ENCODE measurements around the gene CGB3.

DNA sequence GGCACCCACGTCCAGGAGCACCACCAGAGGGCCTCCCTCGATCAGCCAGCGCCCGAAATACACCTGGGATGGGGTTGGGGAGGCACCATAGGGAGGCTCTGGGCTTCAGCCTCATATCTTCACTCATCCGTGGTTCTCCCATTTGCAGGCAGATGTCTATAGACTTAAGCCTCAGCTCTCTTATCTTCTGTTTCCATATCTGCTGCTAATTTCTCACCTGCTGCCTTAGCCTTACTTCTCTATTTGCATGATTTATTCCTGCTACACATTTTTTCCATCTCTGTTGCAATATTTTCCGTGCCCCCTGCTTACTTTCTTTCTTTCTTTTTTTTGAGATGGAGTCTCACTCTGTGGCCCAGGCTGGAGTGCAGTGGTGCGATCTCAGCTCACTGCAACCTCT lies 36.8 kb downstream of the CGB3 start:
- TF ChIP-seq, protein P1, sequence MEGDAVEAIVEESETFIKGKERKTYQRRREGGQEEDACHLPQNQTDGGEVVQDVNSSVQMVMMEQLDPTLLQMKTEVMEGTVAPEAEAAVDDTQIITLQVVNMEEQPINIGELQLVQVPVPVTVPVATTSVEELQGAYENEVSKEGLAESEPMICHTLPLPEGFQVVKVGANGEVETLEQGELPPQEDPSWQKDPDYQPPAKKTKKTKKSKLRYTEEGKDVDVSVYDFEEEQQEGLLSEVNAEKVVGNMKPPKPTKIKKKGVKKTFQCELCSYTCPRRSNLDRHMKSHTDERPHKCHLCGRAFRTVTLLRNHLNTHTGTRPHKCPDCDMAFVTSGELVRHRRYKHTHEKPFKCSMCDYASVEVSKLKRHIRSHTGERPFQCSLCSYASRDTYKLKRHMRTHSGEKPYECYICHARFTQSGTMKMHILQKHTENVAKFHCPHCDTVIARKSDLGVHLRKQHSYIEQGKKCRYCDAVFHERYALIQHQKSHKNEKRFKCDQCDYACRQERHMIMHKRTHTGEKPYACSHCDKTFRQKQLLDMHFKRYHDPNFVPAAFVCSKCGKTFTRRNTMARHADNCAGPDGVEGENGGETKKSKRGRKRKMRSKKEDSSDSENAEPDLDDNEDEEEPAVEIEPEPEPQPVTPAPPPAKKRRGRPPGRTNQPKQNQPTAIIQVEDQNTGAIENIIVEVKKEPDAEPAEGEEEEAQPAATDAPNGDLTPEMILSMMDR (IDR thresholded peaks at IDR 0.05): no peak
- TF ChIP-seq EZH2phosphoT487 (IDR thresholded peaks at IDR 0.05): no peak
